Measurements from ENCODE around the gene PITPNM3. TPM values are rescaled to one million over a fixed set of nuclear protein-coding genes. Genes with fewer than 3 reads are reported as not detected.

The PITPNM3 gene
- total RNA-seq, 6 experiments from 2014 or later = 0.94 to 1.1 (median 1.0) TPM

DNA sequence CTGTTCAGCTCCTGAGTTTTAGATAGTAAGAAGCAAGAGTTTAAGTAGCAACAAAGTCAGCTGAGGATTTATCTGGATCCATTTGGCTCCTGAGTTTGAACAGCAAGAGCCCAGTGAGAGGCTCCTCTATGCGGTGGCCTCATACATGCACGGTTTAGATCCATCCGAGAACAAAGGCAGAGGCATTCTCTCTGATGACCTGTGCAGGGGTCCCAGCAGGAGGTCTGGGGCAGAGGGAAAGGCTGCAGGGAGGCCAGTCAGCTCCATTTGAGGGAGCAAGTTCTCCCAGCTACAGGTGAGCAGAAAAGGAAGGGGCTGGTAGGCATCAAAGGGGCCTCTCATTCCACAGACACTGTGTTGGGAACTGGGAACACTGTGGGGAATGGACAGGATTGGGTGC, 16.5 kb downstream of the PITPNM3 start:
- Mint-ChIP-seq H3K27me3 (ENCODE audit: insufficient read depth) (peaks cover 40% of the 10 kb centered on the region), H3K4me3 (no peak overlapping the region), H3K4me1 (ENCODE audit: low read depth) (no peaks in the 10 kb centered on the region), H3K9me3 (peaks cover 10% of the 10 kb centered on the region; the same call in 1 of the 2 replicates), H3K27ac (no peak overlapping the region), H3K36me3 (ENCODE audit: low read depth) (peaks cover 13% of the 10 kb centered on the region; the same call in 1 of the 2 replicates)
- TF ChIP-seq, protein P1, sequence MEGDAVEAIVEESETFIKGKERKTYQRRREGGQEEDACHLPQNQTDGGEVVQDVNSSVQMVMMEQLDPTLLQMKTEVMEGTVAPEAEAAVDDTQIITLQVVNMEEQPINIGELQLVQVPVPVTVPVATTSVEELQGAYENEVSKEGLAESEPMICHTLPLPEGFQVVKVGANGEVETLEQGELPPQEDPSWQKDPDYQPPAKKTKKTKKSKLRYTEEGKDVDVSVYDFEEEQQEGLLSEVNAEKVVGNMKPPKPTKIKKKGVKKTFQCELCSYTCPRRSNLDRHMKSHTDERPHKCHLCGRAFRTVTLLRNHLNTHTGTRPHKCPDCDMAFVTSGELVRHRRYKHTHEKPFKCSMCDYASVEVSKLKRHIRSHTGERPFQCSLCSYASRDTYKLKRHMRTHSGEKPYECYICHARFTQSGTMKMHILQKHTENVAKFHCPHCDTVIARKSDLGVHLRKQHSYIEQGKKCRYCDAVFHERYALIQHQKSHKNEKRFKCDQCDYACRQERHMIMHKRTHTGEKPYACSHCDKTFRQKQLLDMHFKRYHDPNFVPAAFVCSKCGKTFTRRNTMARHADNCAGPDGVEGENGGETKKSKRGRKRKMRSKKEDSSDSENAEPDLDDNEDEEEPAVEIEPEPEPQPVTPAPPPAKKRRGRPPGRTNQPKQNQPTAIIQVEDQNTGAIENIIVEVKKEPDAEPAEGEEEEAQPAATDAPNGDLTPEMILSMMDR (IDR thresholded peaks at IDR 0.05) = no peak
- DNase-seq = no peak

DNA sequence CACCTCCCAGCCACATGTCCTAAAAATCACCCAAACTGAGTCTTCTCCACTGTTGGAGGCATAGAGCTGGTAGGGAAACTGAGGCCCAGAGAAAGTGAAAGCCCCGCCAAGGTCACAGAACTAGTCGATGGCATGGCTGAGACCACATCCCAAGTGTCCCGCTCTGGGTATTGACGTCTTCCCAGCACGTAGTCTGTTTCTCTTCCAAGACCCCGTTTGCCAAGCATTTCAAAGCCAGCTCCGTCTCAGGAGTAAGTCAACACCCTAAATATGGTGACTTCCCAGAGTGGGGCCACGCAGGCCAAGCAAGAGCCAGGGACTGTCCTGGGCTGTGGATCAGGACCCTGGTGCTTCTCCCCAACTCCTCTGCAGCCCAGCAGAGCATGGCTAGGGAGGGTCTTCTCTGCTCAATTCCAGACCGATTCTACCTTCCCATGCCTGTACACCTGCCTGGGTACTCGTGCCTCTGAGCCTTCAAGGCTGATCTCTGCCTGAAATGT, 19.7 kb downstream of the PITPNM3 start:
- H3K9me3 Mint-ChIP-seq = peaks cover 10% of the 10 kb centered on the region; the same call in 1 of the 2 replicates
- TF ChIP-seq, protein P1 (IDR thresholded peaks at IDR 0.05) = no peak
- H3K36me3 Mint-ChIP-seq (ENCODE audit: low read depth) = peaks cover 13% of the 10 kb centered on the region; the same call in 1 of the 2 replicates
- H3K4me3 Mint-ChIP-seq = no peak overlapping the region
- H3K27me3 Mint-ChIP-seq (ENCODE audit: insufficient read depth) = peaks cover 33% of the 10 kb centered on the region
- no peak overlapping the region for H3K27ac Mint-ChIP-seq
- no peaks in the 10 kb centered on the region for H3K4me1 Mint-ChIP-seq (ENCODE audit: low read depth)
- DNase-seq = no peak

DNA sequence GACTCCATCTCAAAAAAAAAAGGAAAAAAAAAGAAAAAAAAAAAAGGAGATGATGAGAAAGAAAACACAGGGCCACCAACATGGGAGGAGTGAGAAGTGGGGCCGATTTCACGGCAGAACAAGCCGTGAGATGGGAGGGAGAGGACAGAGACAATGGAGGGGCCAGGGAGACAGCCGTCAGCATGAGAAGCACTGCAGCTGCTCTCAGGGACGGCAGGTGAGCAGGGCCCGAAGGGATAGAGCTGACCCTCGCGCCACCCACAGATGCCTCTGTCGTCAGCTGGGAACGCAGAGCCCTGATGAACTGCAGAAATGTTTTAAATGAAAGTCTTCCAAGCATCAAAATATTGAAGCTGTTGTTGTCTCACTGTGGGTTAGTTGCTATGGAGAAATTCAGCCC, 20.3 kb downstream of the PITPNM3 start:
- H3K9me3 Mint-ChIP-seq = peaks cover 10% of the 10 kb centered on the region; the same call in 1 of the 2 replicates
- TF ChIP-seq, protein P1 (IDR thresholded peaks at IDR 0.05) = no peak
- no peaks in the 10 kb centered on the region for H3K4me1 Mint-ChIP-seq (ENCODE audit: low read depth)
- no peak overlapping the region for H3K27ac Mint-ChIP-seq
- DNase-seq = no peak
- H3K36me3 Mint-ChIP-seq (ENCODE audit: low read depth) = peaks cover 13% of the 10 kb centered on the region; the same call in 1 of the 2 replicates
- peaks cover 33% of the 10 kb centered on the region for H3K27me3 Mint-ChIP-seq (ENCODE audit: insufficient read depth)
- H3K4me3 Mint-ChIP-seq = no peak overlapping the region

DNA sequence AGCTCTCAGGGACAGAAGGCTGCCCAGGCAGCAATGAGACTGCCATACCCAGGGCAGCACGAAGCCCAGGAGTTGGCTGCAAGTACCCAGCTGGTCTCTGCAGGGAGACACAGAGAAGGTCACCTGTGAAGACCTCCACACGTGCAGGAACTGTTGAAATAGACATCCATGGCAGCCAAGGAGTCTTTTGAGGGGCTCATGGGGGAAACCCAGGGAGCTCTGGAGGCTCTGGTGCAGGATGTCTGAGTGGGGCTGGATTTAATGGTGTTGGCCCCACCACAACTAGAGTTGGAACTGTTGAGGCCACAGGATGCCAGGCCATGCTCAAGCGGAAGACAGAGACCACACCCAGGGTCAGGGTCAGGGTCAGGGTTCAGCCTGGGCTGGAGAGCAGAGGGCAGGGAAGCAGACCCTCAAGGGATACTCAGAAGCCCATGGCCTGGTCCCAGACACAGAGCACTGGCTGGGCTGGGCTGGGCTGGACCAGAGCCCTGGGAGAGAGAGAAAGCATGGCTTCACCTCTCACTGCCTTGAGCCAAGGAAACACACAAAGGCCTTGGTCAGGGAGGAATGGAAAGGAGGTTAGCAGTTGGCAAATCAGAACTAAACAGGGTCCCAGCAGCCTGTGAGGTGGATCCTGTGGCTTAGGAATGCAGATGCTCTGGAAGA, 21.4 kb downstream of the PITPNM3 start:
- TF ChIP-seq, protein P1 (IDR thresholded peaks at IDR 0.05) = no peak
- Mint-ChIP-seq H3K9me3 (peaks cover 10% of the 10 kb centered on the region; the same call in 1 of the 2 replicates), H3K4me3 (no peak overlapping the region), H3K36me3 (ENCODE audit: low read depth) (peaks cover 13% of the 10 kb centered on the region; the same call in 1 of the 2 replicates), H3K27ac (no peak overlapping the region), H3K27me3 (ENCODE audit: insufficient read depth) (peaks cover 34% of the 10 kb centered on the region), H3K4me1 (ENCODE audit: low read depth) (no peaks in the 10 kb centered on the region)
- DNase-seq = no peak

DNA sequence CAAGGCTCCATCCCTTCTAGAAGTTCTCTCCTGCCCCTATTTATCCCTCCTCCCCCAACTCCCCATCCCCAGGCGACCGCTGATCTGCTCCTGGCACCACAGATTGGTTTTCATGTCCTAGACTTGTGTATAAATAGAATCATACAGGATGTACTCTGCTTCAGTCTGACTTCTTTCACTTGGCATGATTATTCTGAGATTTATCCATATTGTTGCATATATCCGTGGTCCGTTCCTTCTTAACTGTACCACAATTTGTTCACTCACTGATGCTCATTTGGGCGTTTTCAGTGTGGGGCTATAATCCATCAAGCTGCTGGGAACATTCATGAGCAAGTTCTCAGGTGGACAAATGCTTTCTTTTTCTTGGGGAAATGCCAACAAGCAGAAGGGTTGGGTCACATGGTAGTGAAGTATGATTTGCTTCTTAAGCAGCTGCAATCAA, 23.9 kb downstream of the PITPNM3 start:
- H3K36me3 Mint-ChIP-seq (ENCODE audit: low read depth) = no peaks in the 10 kb centered on the region
- no peaks in the 10 kb centered on the region for H3K9me3 Mint-ChIP-seq
- TF ChIP-seq, protein P1 (IDR thresholded peaks at IDR 0.05) = no peak
- no peaks in the 10 kb centered on the region for H3K4me1 Mint-ChIP-seq (ENCODE audit: low read depth)
- no peak overlapping the region for H3K4me3 Mint-ChIP-seq
- H3K27me3 Mint-ChIP-seq (ENCODE audit: insufficient read depth) = peaks cover 25% of the 10 kb centered on the region
- no peak for DNase-seq
- no peak overlapping the region for H3K27ac Mint-ChIP-seq

Data from HFFc6 (cell line).